A673 (cell line): ENCODE data around the gene WSCD2. TPM values are rescaled to one million over a fixed set of nuclear protein-coding genes. Genes with fewer than 3 reads are reported as not detected.

ENCODE experiments used
- BruUV-seq: library from RNA; stranded (reverse); fragments of 400-500 nt; replicated peaks from 2 replicates; lab custom pipeline; 2021; lab: Mats Ljungman, UMichigan
- CTCF ChIA-PET: fragments of 300-600 bp; sonication (Branson Sonifier 250); formaldehyde crosslinking; loops from one replicate; lab custom pipeline; 2022; ENCODE audit warnings: antibody characterized with exemption; lab: Charles Lee
- POLR2A ChIA-PET: fragments of 300-600 bp; sonication (Branson Sonifier 250); formaldehyde crosslinking; loops from one replicate; lab custom pipeline; 2022; ENCODE audit warnings: antibody characterized with exemption; ENCODE audit not compliant: low non-redundant PET; lab: Charles Lee
- DNase-seq: peaks from one replicate; pipeline ENCODE4 v3.0.0-alpha.2; 2015; ENCODE audit warnings: low spot score
- H3K27ac ChIP-seq: fragments of 200-600 bp; sonication (generic); 2 replicates; pipeline ENCODE4 v1.5.1; 2016; ENCODE audit warnings: mixed run types, low read depth, mild to moderate bottlenecking, mixed read lengths, antibody characterized with exemption, low read length; ENCODE audit not compliant: poor library complexity, severe bottlenecking
- H3K27me3 ChIP-seq: fragments of 200-600 bp; sonication (generic); replicated peaks from 2 replicates; pipeline ENCODE4 v1.6.1; 2017; ENCODE audit warnings: mixed run types, low read depth, mild to moderate bottlenecking, mixed read lengths, antibody characterized with exemption, low read length; ENCODE audit not compliant: insufficient read depth, poor library complexity
- H3K36me3 ChIP-seq: fragments of 200-600 bp; sonication (generic); 2 replicates; pipeline ENCODE4 v1.6.1; 2016; ENCODE audit warnings: mixed run types, mild to moderate bottlenecking, mixed read lengths, antibody characterized with exemption, low read length; ENCODE audit not compliant: insufficient read depth, poor library complexity, severe bottlenecking
- H3K4me1 ChIP-seq: fragments of 200-600 bp; sonication (generic); 2 replicates; pipeline ENCODE4 v1.6.1; 2017; ENCODE audit warnings: mixed run types, mild to moderate bottlenecking, mixed read lengths, antibody characterized with exemption, low read length; ENCODE audit not compliant: insufficient read depth, poor library complexity, severe bottlenecking
- H3K4me3 ChIP-seq: fragments of 200-600 bp; sonication (generic); 2 replicates; pipeline ENCODE4 v1.5.1; 2016; ENCODE audit warnings: low read depth, mixed run types, mild to moderate bottlenecking, mixed read lengths, low read length; ENCODE audit not compliant: poor library complexity, severe bottlenecking
- H3K9me3 ChIP-seq: fragments of 200-600 bp; sonication (generic); 2 replicates; pipeline ENCODE4 v1.6.1; 2016; ENCODE audit warnings: mixed run types, low read depth, mild to moderate bottlenecking, mixed read lengths, antibody characterized with exemption, low read length; ENCODE audit not compliant: poor library complexity, severe bottlenecking
- EZH2 ChIP-seq: fragments of 200-600 bp; sonication (generic); IDR thresholded peaks from 2 replicates; pipeline ENCODE4 v1.6.1; 2017; ENCODE audit warnings: borderline replicate concordance, low read depth, mild to moderate bottlenecking, mixed read lengths, antibody characterized with exemption, low read length; ENCODE audit not compliant: poor library complexity, severe bottlenecking
- intact Hi-C: fragments of 100-400 bp; cut with micrococcal nuclease; formaldehyde crosslinking; loops from one replicate; pipeline ENCODE4 v1.10.0; 2022; ENCODE audit not compliant: unreplicated experiment
- total RNA-seq: library from RNA; stranded (reverse); gene quantifications from 2 replicates; pipeline ENCODE4 v1.2.3, GENCODE V29; 2021
- TF ChIP-seq, protein P1 (sequence below): fragments of 300-800, 200-600 bp; sonication (generic); conservative IDR thresholded peaks from 2 replicates; pipeline ENCODE4 v1.5.1; 2017; ENCODE audit warnings: low read depth, mild to moderate bottlenecking, antibody characterized with exemption, low read length, moderate library complexity, mixed read lengths

The WSCD2 gene
- total RNA-seq, 1 experiment from 2014 or later = not detected

- H3K36me3 ChIP-seq = no peaks in the 10 kb centered on the region
- TF ChIP-seq, protein P1, sequence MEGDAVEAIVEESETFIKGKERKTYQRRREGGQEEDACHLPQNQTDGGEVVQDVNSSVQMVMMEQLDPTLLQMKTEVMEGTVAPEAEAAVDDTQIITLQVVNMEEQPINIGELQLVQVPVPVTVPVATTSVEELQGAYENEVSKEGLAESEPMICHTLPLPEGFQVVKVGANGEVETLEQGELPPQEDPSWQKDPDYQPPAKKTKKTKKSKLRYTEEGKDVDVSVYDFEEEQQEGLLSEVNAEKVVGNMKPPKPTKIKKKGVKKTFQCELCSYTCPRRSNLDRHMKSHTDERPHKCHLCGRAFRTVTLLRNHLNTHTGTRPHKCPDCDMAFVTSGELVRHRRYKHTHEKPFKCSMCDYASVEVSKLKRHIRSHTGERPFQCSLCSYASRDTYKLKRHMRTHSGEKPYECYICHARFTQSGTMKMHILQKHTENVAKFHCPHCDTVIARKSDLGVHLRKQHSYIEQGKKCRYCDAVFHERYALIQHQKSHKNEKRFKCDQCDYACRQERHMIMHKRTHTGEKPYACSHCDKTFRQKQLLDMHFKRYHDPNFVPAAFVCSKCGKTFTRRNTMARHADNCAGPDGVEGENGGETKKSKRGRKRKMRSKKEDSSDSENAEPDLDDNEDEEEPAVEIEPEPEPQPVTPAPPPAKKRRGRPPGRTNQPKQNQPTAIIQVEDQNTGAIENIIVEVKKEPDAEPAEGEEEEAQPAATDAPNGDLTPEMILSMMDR = no peak
- no peak for TF ChIP-seq EZH2
- H3K27ac ChIP-seq = no peak overlapping the region
- BruUV-seq = no TSS peak
- intact Hi-C loops = no loop called here
- no peaks in the 10 kb centered on the region for H3K9me3 ChIP-seq
- H3K27me3 ChIP-seq = peaks cover 5% of the 10 kb centered on the region
- H3K4me1 ChIP-seq = no peaks in the 10 kb centered on the region
- CTCF ChIA-PET = no interaction called here
- POLR2A ChIA-PET = no interaction called here
- no peak overlapping the region for H3K4me3 ChIP-seq
- DNase-seq = no peak
These were observed 46.6 kb upstream of the WSCD2 start for GRCh38 chr12:108082485-108082884.

- POLR2A ChIA-PET = no interaction called here
These were observed 41.2 kb upstream of the WSCD2 start for GRCh38 chr12:108087900-108088299.

DNA sequence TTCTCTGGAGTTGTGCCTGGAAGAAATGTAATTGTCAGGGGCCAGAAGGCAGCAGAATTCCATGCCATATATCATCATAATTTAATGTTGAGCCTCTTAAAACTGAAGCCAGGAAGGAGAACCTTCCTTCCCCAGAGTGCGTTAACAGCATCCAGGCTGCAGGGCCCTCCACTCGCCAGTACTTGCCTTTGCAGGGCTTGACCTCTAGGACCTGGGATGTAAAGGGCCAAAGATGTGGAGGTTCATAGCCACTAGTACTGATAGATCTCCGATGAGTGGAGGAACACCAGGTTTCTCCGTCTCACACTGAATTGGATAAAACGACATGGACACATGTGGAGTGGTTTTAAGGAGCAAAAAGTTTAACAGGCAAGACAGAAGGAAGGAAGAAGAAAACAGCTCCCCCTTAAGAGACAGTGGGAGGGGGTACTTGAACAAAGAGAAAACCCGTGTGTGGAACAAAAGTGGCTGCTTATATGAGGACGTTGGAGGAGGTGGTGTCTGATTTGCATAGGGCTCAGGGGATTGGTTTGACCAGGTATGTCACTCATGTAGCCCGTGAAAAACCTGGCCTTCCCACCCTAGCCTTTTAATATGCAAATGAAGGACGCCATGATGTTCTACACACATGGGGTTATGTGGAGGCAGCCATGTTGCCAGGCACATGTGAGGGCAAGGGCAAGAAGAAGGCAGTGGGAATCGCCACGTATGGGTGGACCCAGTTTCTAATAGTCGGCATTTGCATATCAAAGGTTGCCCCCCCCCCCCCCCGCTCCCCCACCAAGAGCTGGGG, 38.8 kb upstream of the WSCD2 start:
- H3K4me1 ChIP-seq = no peaks in the 10 kb centered on the region
- intact Hi-C loops = no loop called here
- H3K27ac ChIP-seq = no peak overlapping the region
- CTCF ChIA-PET = no interaction called here
- peaks cover 5% of the 10 kb centered on the region for H3K9me3 ChIP-seq
- H3K36me3 ChIP-seq = no peaks in the 10 kb centered on the region
- POLR2A ChIA-PET = no interaction called here
- H3K4me3 ChIP-seq = no peak overlapping the region
- H3K27me3 ChIP-seq = peaks cover 41% of the 10 kb centered on the region
- BruUV-seq = no TSS peak
- TF ChIP-seq EZH2 = no peak
- TF ChIP-seq, protein P1 = no peak
- no peak for DNase-seq

More at GRCh38 chr12:108087900-108088299, 41.2 kb upstream of the WSCD2 start:
- H3K27me3 ChIP-seq = peaks cover 25% of the 10 kb centered on the region
- no peaks in the 10 kb centered on the region for H3K36me3 ChIP-seq
- intact Hi-C loops = no loop called here
- peaks cover 5% of the 10 kb centered on the region for H3K9me3 ChIP-seq
- no TSS peak for BruUV-seq
- TF ChIP-seq, protein P1 = no peak
- no peak for TF ChIP-seq EZH2
- H3K4me3 ChIP-seq = no peak overlapping the region
- H3K27ac ChIP-seq = no peak overlapping the region
- CTCF ChIA-PET = no interaction called here
- H3K4me1 ChIP-seq = no peaks in the 10 kb centered on the region
- DNase-seq = no peak
